ENCODE measurements around the gene NAP1L4. TPM values are rescaled to one million over a fixed set of nuclear protein-coding genes. Genes with fewer than 3 reads are reported as not detected.

NAP1L4 gene
- total RNA-seq, 1 donor from 2014 or later: 156 TPM

GRCh38 chr11:3006505-3007260 is 14.6 kb upstream of the NAP1L4 start:
- no peak overlapping the region for H3K4me3 ChIP-seq (ENCODE audit: low read depth, low read length)
- TF ChIP-seq CTCF (conservative IDR thresholded peaks at IDR 0.05; ENCODE audit: low read depth, low read length): no peak
- no peak for DNase-seq (ENCODE audit: low read depth)

GRCh38 chr11:3004481-3004880 is 12.4 kb upstream of the NAP1L4 start:
- TF ChIP-seq CTCF (conservative IDR thresholded peaks at IDR 0.05; ENCODE audit: low read depth, low read length): no peak
- no peak for DNase-seq (ENCODE audit: low read depth)
- H3K4me3 ChIP-seq (ENCODE audit: low read depth, low read length): no peak overlapping the region

- no peak overlapping the region for H3K4me3 ChIP-seq (ENCODE audit: low read depth, low read length)
- DNase-seq (ENCODE audit: low read depth): no peak
- TF ChIP-seq CTCF (conservative IDR thresholded peaks at IDR 0.05; ENCODE audit: low read depth, low read length): no peak
Observed at GRCh38 chr11:3003396-3004231, 11.5 kb upstream of the NAP1L4 start.

- TF ChIP-seq CTCF (conservative IDR thresholded peaks at IDR 0.05; ENCODE audit: low read depth, low read length): no peak
- DNase-seq (ENCODE audit: low read depth): no peak
Observed at GRCh38 chr11:3002871-3003270, 10.7 kb upstream of the NAP1L4 start.

GRCh38 chr11:3002351-3002861 is 10.3 kb upstream of the NAP1L4 start:
- no peak for DNase-seq (ENCODE audit: low read depth)
- TF ChIP-seq CTCF (conservative IDR thresholded peaks at IDR 0.05; ENCODE audit: low read depth, low read length): no peak
- H3K4me3 ChIP-seq (ENCODE audit: low read depth, low read length): no peak overlapping the region

More at GRCh38 chr11:3002871-3003270, 10.7 kb upstream of the NAP1L4 start:
- H3K4me3 ChIP-seq (ENCODE audit: low read depth, low read length): no peak overlapping the region

GRCh38 chr11:3001496-3001895 is 9.4 kb upstream of the NAP1L4 start:
- TF ChIP-seq CTCF (conservative IDR thresholded peaks at IDR 0.05; ENCODE audit: low read depth, low read length): no peak
- H3K4me3 ChIP-seq (ENCODE audit: low read depth, low read length): no peak overlapping the region

More at GRCh38 chr11:3001496-3001895, 9.4 kb upstream of the NAP1L4 start:
- DNase-seq (ENCODE audit: low read depth): no peak

Measured in epithelial cell of proximal tubule (primary cell).